GM10266 (cell line): ENCODE results near the gene METTL25B.
A peak's percentile ranks its signal among the peaks of the same experiment; 100 is the strongest.

ENCODE experiments used
- DNase-seq: peaks from one replicate; pipeline ENCODE4 v3.0.0; 2012; ENCODE audit errors: extremely low spot score
- CTCF ChIP-seq: IDR thresholded peaks from 2 replicates; pipeline ENCODE4 v1.5.1; 2012; ENCODE audit warnings: mild to moderate bottlenecking, low read depth; ENCODE audit not compliant: control insufficient read depth, insufficient read depth; ENCODE audit errors: missing control alignments

The METTL25B gene

GRCh38 chr1:156727926-156728598 lies at the start of gene METTL25B:
TSS of gene METTL25B (plus strand) at chr1:156728469. CDS start at chr1:156729105, 636 bp downstream.
- DNase-seq: peak; percentile 76
- no peak for TF ChIP-seq CTCF

GRCh38 chr1:156680056-156680455 lies 48.2 kb upstream of the METTL25B start:
- DNase-seq: no peak
- no peak for TF ChIP-seq CTCF

GRCh38 chr1:156681196-156681960 lies 46.9 kb upstream of the METTL25B start:
- TF ChIP-seq CTCF: no peak
- no peak for DNase-seq

- TF ChIP-seq CTCF: no peak
- no peak for DNase-seq
Observed at GRCh38 chr1:156682166-156682890, 45.9 kb upstream of the METTL25B start.

GRCh38 chr1:156684227-156684782 lies 44.0 kb upstream of the METTL25B start:
- TF ChIP-seq CTCF: no peak
- DNase-seq: no peak

- TF ChIP-seq CTCF: peak; percentile 90
- DNase-seq: peak; percentile 80
Observed at GRCh38 chr1:156689035-156689952, 39.0 kb upstream of the METTL25B start.
